Measurements from ENCODE around the gene MSANTD1.

The MSANTD1 gene

GRCh38 chr4:3239998-3240920, 8.7 kb upstream of the MSANTD1 start:
- TF ChIP-seq, protein P1, sequence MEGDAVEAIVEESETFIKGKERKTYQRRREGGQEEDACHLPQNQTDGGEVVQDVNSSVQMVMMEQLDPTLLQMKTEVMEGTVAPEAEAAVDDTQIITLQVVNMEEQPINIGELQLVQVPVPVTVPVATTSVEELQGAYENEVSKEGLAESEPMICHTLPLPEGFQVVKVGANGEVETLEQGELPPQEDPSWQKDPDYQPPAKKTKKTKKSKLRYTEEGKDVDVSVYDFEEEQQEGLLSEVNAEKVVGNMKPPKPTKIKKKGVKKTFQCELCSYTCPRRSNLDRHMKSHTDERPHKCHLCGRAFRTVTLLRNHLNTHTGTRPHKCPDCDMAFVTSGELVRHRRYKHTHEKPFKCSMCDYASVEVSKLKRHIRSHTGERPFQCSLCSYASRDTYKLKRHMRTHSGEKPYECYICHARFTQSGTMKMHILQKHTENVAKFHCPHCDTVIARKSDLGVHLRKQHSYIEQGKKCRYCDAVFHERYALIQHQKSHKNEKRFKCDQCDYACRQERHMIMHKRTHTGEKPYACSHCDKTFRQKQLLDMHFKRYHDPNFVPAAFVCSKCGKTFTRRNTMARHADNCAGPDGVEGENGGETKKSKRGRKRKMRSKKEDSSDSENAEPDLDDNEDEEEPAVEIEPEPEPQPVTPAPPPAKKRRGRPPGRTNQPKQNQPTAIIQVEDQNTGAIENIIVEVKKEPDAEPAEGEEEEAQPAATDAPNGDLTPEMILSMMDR (conservative IDR thresholded peaks at IDR 0.05), result no peak
- no peak overlapping the region for H3K27ac ChIP-seq

DNA sequence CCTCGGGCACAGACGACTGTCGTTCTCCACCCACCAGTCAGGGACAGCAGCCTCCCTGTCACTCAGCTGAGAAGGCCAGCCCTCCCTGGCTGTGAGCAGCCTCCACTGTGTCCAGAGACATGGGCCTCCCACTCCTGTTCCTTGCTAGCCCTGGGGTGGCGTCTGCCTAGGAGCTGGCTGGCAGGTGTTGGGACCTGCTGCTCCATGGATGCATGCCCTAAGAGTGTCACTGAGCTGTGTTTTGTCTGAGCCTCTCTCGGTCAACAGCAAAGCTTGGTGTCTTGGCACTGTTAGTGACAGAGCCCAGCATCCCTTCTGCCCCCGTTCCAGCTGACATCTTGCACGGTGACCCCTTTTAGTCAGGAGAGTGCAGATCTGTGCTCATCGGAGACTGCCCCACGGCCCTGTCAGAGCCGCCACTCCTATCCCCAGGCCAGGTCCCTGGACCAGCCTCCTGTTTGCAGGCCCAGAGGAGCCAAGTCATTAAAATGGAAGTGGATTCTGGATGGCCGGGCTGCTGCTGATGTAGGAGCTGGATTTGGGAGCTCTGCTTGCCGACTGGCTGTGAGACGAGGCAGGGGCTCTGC, 7.9 kb upstream of the MSANTD1 start:
- TF ChIP-seq, protein P1 (conservative IDR thresholded peaks at IDR 0.05), result no peak
- H3K27ac ChIP-seq, result no peak overlapping the region

- TF ChIP-seq, protein P1 (conservative IDR thresholded peaks at IDR 0.05), result no peak
- H3K27ac ChIP-seq, result no peak overlapping the region
These were observed 6.9 kb upstream of the MSANTD1 start for GRCh38 chr4:3241898-3242524.

- H3K27ac ChIP-seq, result no peak overlapping the region
- TF ChIP-seq, protein P1 (conservative IDR thresholded peaks at IDR 0.05), result no peak
These were observed 5.7 kb upstream of the MSANTD1 start for GRCh38 chr4:3243136-3243780.

DNA sequence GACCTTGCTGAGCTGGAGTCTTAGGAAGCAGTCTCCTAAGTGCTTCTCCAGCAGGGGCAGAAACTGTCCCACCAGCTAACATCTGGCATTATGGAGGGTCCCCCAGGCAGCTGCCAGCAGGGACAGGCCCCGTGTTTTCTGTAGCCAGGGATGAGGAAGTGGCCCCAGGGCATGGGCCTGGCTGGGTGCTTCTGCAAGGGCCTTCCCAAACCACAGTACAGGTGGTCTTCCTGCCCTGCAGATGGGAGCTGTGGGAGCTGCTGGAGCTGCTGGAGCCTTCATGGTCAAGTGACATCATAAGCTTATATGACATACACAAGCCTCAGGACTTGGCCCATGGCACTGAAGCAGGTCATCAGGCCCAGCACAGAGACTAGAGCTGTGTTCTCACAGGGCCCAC, 5.0 kb upstream of the MSANTD1 start:
- no peak overlapping the region for H3K27ac ChIP-seq

GRCh38 chr4:3244747-3245146, 4.2 kb upstream of the MSANTD1 start:
- H3K27ac ChIP-seq, result no peak overlapping the region
- TF ChIP-seq, protein P1 (conservative IDR thresholded peaks at IDR 0.05), result no peak

More for the DNA sequence above, 5.0 kb upstream of the MSANTD1 start:
- TF ChIP-seq, protein P1 (conservative IDR thresholded peaks at IDR 0.05), result no peak

- TF ChIP-seq, protein P1 (conservative IDR thresholded peaks at IDR 0.05), result no peak
- H3K27ac ChIP-seq, result no peak overlapping the region
These were observed 3.3 kb upstream of the MSANTD1 start for GRCh38 chr4:3245676-3246075.
